ACHN (cell line): Measurements from ENCODE around the gene DRD5.

Source experiments
- DNase-seq: peaks from one replicate; pipeline ENCODE4 v3.0.0-alpha.2; 2015
- in situ Hi-C: cut with HindIII; loops from 2 replicates; pipeline ENCODE4 v1.10.0; 2017; ENCODE audit warnings: low sequenced_read_pairs, low pct_ligation_motif_present, low pct_unique_long_range_greater_than_20kb

Gene DRD5

DNA sequence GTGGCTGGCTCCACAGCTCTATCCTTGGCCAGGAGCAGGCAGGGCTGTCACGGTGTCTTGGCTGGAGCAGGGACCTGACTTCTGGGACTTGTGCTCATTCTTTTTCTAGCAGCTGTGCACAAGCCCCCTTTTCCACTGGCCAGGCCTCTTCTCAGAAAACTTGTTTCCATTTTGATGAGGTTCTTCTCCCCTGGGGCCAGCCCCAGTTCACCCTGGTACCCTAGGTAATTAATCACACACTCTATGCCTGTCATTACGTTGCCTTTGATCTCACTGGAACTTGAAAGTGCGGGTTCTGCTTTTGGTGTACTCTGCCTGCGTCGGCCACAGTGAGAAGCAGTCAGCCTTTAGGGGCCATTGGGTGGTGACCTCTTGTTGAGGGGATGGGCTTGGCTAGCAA lies 26.6 kb downstream of the DRD5 start:
- in situ Hi-C loops: no loop called here
- DNase-seq: no peak

DNA sequence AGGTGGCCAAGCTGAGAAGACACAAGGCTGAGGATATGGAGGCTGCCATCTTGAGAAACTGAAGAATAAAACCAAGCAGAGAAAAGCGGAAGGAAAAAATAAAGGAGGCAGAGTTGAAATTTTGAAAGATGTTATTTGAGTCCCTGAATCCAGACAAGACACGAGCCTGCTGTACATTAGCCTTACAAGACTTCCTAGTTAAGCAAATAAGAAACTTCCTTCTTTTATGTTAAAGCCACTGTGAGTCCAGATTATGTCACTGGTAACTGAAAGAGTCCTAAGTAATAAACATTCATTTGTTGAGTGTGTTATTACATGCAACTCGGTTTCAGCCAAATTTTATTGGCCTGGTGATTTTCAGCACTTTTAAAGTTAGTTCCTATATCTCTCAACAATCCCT lies 30.4 kb downstream of the DRD5 start:
- in situ Hi-C loops: no loop called here
- DNase-seq: no peak

DNA sequence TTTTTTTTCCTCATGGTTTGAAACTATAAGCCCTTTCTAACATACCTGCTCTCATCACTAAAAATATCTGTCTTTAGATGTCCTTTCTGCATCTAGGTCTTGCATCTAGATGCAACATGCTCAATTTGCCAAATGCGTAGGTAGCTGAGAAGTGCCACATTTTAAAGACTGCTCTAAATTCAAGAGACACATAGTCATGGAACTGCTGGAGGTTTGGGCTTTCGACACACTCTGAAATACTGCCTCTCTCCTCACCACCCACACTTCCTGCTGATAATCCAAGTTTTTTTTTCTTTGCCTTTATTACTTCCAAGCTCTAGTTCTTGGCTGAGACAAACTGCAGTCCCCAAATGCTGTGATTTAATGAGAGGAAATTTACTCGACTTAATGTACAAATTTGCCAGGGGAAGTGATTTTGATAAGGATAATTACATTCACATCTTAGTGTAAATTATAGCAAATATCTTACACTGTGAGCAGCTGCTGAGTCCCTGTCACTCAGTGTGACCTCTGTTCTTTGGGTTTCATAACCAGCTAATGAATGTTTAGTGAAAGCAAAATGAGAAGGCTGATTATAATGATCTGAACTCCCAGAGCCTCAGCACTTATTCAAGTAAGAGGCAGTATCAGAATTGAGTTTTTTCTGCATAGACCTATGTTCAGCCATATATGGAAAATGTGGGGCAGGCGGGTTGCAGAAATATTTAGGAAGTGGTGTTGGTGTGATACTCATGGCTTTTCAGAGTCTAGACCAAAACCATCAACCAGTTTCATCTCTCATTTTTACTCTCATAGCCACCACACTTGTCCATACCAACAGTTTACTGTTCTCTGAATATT lies 31.3 kb downstream of the DRD5 start:
- DNase-seq: no peak
- in situ Hi-C loops: no loop called here

DNA sequence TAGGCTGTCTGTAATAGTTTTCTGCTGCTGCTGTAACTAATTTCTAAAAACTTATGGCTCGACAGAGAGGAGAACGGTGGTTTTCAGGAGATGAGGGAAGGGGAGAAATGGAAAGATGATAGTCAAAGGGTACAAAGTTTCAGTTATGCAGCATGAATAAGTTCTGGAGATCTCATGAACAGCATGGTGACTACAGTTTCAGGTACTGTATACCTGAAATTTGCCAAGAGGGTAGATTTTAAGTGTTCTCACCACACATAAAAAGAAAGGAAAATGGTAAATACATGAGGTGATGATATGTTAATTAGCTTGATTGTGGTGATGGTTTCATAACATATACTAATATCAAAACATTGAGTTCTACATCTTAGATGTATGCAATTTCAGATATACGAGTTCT lies 34.9 kb downstream of the DRD5 start:
- no peak for DNase-seq
- in situ Hi-C loops: no loop called here

DNA sequence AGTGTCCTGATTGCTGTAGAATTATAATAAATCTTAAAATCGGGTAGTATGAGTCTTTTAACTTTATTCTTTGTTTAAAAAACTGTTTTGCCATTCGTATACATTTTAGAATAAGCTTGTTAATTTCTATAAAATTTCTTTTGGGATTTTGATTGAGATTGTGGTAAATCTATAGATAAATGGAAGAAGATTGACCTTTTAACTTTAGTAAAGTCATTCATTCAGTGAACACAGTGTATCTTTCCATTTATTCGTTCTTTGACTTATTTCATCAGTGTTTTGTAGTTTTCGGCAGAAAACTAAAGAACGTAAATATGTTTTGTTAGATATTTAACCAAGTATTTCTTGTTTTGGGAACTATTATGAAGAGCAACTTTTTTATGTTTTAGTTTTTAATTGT lies 38.9 kb downstream of the DRD5 start:
- DNase-seq: no peak
- in situ Hi-C loops: no loop called here

DNA sequence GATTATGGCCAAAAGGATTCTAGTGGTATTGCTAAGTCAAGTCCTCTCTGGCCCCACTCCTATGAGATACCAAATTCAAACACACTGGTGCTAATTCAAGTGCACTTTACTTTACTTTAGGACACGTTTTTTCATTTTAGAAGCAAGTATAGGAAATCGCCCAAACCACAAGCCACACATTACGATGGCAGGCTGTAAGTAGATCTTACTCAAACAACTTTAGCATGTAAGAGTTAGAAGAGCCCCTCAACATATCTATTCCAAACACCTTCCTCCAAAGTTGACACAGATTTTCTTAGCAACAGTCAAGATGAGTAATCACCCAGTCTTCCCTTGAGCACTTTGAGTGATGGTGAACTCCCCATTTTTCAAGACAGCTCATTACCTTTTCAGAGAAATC lies 43.6 kb downstream of the DRD5 start:
- no peak for DNase-seq
- in situ Hi-C loops: no loop called here

DNA sequence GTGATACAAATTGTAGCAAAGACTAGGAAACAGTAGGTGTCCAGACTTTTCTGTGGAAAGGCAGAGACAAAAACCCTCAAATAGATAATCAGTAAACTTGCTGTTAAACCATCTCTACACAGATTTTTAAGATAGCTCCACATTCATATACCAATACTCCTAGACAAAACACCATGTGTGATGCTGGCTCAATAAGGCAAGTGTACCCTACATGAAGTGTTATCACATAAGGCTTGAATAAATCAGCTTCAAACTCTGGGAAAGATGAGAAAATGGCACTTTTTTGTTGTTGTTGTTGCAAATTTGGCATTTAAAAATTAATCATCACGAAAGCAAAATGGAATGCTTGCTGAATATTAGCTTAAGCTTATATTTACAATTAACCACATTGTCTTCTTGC lies 45.1 kb downstream of the DRD5 start:
- in situ Hi-C loops: no loop called here
- no peak for DNase-seq

DNA sequence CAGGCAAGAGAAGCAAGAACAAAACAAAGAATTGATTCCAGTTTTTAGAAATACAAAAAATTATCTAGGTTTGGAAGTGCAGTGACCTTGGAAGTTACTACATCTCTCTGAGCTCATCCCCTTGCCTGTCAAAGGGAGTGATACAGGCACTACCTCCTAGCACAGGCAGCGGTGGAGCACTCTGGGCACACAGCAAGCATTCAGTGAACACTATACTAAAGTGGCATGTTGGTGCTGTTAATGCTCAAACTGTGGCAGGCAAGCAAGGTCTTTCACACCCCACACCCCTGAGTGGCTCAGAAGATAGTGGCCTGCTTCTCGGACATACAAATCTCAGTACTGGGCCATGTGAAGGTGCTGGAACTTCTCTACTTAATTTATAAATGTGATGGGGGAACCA lies 51.2 kb downstream of the DRD5 start:
- in situ Hi-C loops: no loop called here

DNA sequence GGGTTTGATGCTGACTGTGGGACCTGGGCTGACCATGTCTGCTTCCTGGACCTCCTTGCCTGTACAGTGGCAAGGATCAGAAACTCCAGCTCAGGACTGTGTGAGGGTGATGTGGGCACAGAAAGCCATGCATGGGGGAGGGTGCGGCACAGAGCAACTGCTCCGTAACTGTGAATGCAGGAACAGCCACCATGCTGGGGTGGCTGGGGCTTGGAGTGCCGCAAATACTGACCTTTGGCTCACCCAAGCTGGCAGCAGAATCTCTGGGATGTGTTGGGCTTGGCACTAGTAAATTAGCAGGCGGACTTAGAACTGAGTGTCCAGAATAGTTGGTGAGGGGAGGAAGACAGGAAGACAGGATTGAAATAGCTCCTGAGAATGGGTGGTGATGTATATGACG lies 52.0 kb downstream of the DRD5 start:
- in situ Hi-C loops: no loop called here
- no peak for DNase-seq

More for the DNA sequence above, 51.2 kb downstream of the DRD5 start:
- DNase-seq: no peak
